NCI-H69 (cell line): ENCODE measurements around the gene MB21D2.

ENCODE experiments used
- DNase-seq: peaks from one replicate; lab custom pipeline; 2025; lab: John Stamatoyannopoulos, UW

The MB21D2 gene

GRCh38 chr3:192923731-192924130 is 6.1 kb upstream of the MB21D2 start:
- DNase-seq: no peak

- no peak for DNase-seq
These were observed 4.1 kb upstream of the MB21D2 start for GRCh38 chr3:192921793-192922192.

DNA sequence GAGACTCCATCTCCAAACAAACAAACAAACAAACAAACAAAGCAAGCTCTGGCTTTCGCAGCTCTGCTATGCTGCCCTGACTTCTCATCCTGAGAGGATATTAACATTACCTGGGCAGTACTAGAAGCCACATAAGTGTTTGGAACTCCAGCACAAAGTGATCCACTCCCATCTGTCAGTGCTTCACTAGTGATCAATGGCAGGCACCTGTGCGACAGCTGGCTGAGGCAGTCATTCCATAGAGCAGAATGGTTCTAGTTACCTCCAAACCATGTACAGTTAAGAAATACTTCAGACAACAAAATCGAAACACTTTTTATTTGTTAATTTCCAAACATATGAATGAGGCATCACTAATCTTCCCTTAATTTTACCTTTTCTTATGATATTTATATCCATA is 2.8 kb upstream of the MB21D2 start:
- DNase-seq: no peak

- no peak for DNase-seq
These were observed 2.2 kb upstream of the MB21D2 start for GRCh38 chr3:192919901-192920300.

GRCh38 chr3:192918275-192918588 is 576 bp upstream of the MB21D2 start:
- no peak for DNase-seq

DNA sequence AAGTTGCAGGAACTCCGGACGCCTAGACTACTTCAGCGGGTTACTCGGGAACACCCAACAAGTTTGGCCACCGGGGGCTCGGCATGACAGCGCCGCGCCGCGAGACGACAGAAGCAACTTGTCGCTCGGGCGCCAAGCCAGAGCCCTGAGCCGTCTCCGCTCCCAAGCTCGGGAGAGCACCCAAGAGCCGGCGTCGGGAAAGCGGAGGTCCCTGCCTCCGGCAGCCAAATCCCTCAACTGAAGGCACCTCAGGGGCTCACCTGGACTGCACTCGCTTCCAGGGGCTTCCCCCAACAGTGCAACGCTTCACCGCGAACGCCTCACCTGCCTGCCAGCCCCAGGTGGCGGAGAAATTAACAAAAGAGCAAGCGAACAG is 640 bp downstream of the MB21D2 start:
- peak; percentile 77 for DNase-seq

DNA sequence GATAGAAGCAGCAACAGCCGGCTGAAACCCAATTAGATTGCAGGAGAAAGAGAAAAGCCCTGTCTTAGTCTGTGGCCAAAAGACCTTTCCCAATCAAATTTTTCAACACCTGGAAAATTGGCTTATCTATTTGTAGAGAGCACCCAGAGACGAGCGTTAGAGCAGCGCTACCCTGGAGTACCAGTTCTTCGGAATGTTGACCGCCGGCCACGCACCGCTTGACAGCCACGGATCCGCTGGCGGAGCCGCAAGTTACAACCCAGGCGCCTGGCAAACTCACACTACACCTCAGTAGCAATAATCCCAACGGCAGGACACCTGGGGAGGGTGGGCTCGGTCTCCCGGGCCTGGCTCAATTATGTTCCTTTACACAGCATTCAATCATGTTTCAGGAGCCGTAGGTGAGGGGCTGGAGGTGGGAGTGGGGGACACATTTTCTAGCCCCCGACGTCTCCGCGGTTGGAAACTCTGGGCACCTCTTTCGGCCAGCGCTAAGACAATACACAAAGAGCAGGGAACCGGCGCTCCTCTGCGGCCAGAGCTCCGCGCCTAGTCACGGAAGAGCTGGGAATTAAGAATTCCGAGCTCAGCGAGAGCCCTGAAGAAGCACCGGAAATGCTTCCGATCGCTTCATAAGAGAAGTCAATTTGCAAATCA is 1.2 kb downstream of the MB21D2 start:
- DNase-seq: peak; percentile 77

- DNase-seq: no peak
These were observed 1.9 kb downstream of the MB21D2 start for GRCh38 chr3:192915722-192916121.

DNA sequence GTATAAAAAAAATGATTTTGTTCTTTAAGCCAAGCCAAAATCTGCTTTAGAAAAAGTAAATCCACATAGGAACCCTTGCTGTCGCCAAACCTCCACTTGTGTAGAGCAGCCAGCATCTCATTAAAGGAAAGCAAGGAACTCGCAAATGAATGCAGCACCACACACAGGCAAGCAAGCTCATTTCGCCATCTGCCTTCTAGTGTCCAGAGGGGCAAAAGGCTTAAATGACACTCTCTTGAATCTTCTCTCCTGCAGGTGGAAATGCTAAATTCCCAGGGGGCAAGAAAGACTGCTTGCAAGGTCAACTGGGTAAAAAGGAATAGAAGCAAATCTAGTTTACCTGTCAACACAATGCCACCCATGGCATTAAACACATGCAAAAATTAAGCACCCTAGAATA is 2.4 kb downstream of the MB21D2 start:
- peak; percentile 22 for DNase-seq

DNA sequence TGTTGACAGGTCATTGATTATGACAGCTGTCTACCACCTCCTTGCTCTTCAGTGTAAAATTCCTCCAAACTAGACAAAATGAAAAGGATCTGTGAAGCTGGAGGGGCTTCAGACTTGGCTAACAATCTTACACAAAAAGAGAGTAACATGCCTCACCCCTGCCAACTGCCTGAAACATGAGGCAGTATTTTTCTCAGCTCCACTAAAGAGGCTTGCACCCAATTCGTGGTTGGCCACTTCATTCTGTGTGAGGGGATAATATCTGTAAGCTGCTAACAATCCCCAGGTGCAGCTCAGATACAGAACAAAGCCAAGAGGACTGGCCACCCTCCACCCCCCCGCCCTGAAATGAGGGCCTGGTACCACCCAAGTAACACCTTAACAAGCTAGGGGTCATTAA is 2.8 kb downstream of the MB21D2 start:
- DNase-seq: no peak

GRCh38 chr3:192913540-192913939 is 4.1 kb downstream of the MB21D2 start:
- DNase-seq: no peak

DNA sequence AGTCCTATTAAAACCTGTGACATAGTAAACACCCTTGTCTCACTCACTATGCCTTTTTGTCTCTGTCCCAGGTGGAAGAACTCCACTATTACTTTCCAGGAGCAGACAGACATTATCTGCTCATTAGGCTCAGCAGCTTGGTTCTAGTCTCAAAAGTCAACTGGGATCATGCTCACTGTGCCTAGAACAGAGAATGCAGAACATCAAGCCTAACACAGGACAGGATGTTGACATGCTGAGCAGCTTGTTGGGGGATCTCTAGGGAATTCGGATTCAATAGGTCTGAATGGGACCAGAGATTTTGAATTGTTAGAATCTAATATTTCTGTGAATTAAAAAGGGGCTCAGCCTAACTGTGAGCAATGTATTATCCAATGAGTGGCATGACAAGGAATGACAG is 6.4 kb downstream of the MB21D2 start:
- no peak for DNase-seq

DNA sequence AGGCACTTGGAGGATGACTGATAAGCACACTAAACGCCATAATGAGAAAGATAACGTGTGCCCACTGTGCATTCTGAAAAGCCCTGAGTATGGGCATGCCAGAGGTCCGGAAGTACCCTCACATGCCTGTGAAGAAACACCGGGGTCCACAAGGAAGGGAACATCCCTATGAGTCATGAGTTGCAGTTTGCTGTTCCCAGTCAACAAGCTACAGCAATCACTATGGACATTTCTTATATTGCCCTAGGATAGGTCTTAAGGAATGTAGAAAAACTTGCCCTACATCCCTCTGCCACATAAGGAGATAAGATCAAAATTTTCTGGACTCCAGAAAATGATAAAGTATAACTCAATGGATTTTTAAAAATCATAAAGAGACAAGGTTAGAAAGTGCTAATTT is 9.9 kb downstream of the MB21D2 start:
- DNase-seq: no peak

DNA sequence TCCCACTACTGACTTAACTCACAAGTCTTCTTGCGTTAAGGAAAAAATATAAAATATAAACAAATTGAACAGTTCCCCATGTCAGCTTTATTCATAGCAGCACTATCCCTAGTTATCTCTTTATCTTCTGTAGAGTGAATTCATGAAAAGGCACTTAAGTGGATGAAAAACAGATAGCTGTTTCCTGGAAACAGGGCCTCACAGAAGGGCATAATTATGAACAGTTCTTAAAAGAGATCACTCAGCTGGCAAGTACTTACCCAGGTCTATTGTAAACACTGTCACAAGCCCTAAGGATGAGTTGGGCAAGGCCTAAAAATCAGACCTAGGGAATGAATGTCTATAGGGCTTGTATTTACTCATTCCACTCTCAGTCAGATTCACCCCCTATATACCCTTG is 10.7 kb downstream of the MB21D2 start:
- DNase-seq: no peak

- no peak for DNase-seq
These were observed 11.5 kb downstream of the MB21D2 start for GRCh38 chr3:192905980-192906678.

DNA sequence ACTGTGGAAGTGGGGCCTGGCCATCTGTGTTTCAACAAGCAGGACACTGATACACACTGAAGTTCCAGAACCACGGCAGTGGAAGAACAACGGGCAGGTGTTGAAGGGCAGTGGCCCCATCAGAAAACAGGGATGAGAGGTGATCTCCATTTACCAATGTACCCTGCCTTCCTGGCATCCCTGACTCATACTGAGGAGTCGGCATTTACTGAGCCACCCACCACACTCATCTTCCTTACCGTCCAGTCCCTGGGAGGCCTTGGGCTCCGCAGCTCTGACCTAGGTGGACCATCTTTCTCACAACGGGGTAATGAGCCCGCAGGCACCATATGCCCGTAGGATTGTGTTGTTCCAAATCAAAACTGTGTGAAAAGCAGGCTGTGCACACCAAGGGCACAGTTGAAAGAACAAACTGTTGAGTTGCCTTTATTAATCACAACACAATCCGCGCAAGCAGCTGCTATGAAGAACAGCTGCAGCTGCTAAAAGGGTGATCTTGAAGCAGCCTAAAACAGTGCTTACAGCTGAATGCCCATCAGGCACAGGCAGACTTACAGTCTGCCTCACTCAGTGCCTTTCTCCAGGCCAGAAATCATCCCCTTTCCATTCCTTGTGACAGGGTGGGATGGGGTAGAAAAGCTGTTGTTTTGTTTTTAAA is 12.9 kb downstream of the MB21D2 start:
- no peak for DNase-seq

DNA sequence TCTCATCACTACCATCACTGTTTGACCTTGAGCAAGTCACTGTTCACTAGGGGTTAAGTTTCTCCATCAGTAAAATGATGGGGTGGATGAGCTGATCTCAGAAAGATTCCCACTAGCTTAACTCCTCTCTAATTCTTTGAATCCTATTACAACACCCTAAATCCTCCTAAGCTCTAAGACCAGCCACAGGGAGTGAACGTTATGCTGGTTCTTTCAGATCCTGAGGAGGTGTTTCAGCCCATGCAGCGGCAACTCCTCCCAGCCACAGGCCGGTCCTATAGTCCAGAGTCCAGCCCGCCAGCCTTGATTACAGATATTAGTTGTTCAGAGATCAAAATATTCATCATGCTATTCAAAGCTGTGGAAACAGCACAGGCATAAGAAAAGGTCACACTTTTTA is 15.1 kb downstream of the MB21D2 start:
- no peak for DNase-seq

DNA sequence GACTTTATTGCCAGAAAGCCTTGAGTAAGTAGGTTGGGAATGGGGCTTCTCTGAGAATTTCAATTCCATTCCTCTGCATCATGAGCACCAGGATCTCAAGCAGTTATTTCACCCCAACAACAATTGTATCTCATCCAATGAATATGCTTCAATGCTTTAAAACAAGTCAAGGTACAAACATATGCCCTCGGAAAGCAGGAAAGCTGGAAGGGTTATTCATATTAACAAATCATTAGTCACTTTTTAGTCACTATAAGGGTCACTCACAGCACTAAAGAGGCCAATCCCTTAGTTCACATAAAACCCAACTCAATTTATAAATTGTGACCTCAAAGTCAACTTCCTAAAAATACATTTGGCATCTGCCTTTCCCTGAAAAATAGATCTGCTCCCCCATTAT is 16.2 kb downstream of the MB21D2 start:
- DNase-seq: no peak

- no peak for DNase-seq
These were observed 18.1 kb downstream of the MB21D2 start for GRCh38 chr3:192899540-192899982.

GRCh38 chr3:192897005-192897404 is 20.7 kb downstream of the MB21D2 start:
- DNase-seq: no peak

DNA sequence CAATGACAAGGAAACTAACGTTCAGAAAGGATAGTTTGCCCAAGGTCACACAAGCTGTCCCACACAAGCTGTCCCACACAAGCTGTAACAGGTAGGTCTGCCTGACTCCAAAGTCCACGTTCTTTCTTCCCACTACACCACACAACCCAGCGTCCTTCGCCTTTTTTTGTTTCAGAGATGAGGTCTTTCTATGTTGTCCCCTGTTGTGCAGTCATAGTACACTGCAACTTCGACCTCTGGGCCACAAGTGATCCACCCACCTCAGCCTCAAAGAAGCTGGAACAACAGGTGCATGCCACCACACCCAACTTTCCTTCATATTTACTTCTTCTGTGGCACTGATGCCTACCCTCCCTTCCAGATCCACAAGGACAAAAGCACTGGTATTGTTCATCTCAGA is 21.4 kb downstream of the MB21D2 start:
- DNase-seq: no peak

DNA sequence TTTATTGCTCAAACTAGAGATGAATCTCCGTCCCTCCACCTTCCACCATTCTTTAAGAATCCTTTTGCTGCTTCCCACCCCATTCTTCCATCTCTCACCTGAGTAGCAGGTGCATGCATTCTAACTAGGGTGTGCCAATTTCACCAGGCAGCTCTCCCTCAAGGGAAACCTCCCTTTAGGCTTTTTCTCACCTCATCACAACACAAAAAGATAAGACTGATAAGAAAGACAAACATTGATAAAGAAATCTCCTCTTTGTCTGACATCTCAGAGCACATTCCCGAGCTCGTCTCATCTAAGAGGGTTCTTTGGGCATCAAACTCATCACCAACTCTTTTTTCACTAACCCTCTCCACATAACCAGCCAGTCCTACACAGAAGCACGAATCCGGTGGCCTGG is 23.0 kb downstream of the MB21D2 start:
- no peak for DNase-seq

- peak; percentile 17 for DNase-seq
These were observed 24.5 kb downstream of the MB21D2 start for GRCh38 chr3:192892981-192893700.
